ENCODE measurements around the gene PDZD2. TPM values are rescaled to one million over a fixed set of nuclear protein-coding genes. Genes with fewer than 3 reads are reported as not detected.

Gene PDZD2
- polyA plus RNA-seq, 1 donor from 2014 or later, result 3.1 TPM

- Histone ChIP-seq H3K79me2 (replicated peaks; ENCODE audit: insufficient read depth, low read length) (no peaks in the 10 kb centered on the region), H3K36me3 (ENCODE audit: insufficient read depth, low read length) (no peaks in the 10 kb centered on the region), H3K4me3 (ENCODE audit: low read length) (no peak overlapping the region), H3K9ac (ENCODE audit: low read length) (no peak overlapping the region), H3K27ac (ENCODE audit: low read length) (no peak overlapping the region), H4K20me1 (ENCODE audit: insufficient read depth) (no peaks in the 10 kb centered on the region), H2AFZ (ENCODE audit: low read depth, low read length) (no peak overlapping the region), H3K9me3 (ENCODE audit: low read length) (no peaks in the 10 kb centered on the region), H3K27me3 (ENCODE audit: insufficient read depth, low read depth, low read length) (no peaks in the 10 kb centered on the region), H3K4me2 (ENCODE audit: low read length) (no peak overlapping the region), H3F3A (ENCODE audit: insufficient read depth, low read length, poor library complexity, severe bottlenecking) (no peaks in the 10 kb centered on the region), H3K9me2 (ENCODE audit: insufficient read depth, low read length) (no peaks in the 10 kb centered on the region)
- no peak for TF ChIP-seq MXI1 (conservative IDR thresholded peaks at IDR 0.05; ENCODE audit: poor library complexity, severe bottlenecking)
- no peak for TF ChIP-seq SMC3 (conservative IDR thresholded peaks at IDR 0.05; ENCODE audit: poor library complexity)
- TF ChIP-seq CTCF (IDR thresholded peaks at IDR 0.05; ENCODE audit: poor library complexity, severe bottlenecking), result no peak
- TF ChIP-seq, protein P1, sequence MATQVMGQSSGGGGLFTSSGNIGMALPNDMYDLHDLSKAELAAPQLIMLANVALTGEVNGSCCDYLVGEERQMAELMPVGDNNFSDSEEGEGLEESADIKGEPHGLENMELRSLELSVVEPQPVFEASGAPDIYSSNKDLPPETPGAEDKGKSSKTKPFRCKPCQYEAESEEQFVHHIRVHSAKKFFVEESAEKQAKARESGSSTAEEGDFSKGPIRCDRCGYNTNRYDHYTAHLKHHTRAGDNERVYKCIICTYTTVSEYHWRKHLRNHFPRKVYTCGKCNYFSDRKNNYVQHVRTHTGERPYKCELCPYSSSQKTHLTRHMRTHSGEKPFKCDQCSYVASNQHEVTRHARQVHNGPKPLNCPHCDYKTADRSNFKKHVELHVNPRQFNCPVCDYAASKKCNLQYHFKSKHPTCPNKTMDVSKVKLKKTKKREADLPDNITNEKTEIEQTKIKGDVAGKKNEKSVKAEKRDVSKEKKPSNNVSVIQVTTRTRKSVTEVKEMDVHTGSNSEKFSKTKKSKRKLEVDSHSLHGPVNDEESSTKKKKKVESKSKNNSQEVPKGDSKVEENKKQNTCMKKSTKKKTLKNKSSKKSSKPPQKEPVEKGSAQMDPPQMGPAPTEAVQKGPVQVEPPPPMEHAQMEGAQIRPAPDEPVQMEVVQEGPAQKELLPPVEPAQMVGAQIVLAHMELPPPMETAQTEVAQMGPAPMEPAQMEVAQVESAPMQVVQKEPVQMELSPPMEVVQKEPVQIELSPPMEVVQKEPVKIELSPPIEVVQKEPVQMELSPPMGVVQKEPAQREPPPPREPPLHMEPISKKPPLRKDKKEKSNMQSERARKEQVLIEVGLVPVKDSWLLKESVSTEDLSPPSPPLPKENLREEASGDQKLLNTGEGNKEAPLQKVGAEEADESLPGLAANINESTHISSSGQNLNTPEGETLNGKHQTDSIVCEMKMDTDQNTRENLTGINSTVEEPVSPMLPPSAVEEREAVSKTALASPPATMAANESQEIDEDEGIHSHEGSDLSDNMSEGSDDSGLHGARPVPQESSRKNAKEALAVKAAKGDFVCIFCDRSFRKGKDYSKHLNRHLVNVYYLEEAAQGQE (IDR thresholded peaks at IDR 0.05; ENCODE audit: borderline replicate concordance), result no peak
- no peak for TF ChIP-seq POLR2AphosphoS5 (IDR thresholded peaks at IDR 0.05)
- no peak for TF ChIP-seq EP300 (conservative IDR thresholded peaks at IDR 0.05; ENCODE audit: poor library complexity, severe bottlenecking)
- TF ChIP-seq EZH2 (IDR thresholded peaks at IDR 0.05; ENCODE audit: borderline replicate concordance, insufficient read depth, low read length, poor library complexity, severe bottlenecking), result no peak
- no peak for TF ChIP-seq RAD21 (conservative IDR thresholded peaks at IDR 0.05)
- TF ChIP-seq TAF1 (IDR thresholded peaks at IDR 0.05; ENCODE audit: low read depth), result no peak
Observed at GRCh38 chr5:32044434-32044833, 405.5 kb downstream of the PDZD2 start.

DNA sequence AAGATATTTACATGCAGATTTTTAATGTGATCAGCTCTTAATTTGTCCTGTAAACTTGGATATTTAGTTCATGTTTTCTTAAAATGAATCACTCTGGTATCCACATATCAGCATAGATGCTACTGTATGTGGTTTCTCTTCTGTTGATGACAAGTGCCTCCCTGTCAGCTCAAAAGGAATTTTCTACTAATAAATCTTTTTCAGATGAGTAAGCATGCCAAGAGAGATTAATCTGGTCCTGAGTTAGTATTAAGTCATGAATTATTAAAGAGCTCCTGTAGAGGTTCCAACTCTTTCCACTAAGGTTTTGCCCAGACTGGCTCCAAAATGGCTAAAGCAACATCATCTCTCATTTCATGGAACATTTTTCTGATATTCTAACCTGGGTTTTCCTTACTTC lies 406.0 kb downstream of the PDZD2 start:
- H3F3A ChIP-seq (ENCODE audit: insufficient read depth, low read length, poor library complexity, severe bottlenecking), result no peaks in the 10 kb centered on the region
- H3K4me2 ChIP-seq (ENCODE audit: low read length), result no peak overlapping the region
- no peaks in the 10 kb centered on the region for H4K20me1 ChIP-seq (ENCODE audit: insufficient read depth)
- no peak overlapping the region for H3K9ac ChIP-seq (ENCODE audit: low read length)
- no peak overlapping the region for H2AFZ ChIP-seq (ENCODE audit: low read depth, low read length)
- H3K9me2 ChIP-seq (ENCODE audit: insufficient read depth, low read length), result no peaks in the 10 kb centered on the region
- TF ChIP-seq EP300 (conservative IDR thresholded peaks at IDR 0.05; ENCODE audit: poor library complexity, severe bottlenecking) (no peak), POLR2AphosphoS5 (IDR thresholded peaks at IDR 0.05) (no peak), TAF1 (IDR thresholded peaks at IDR 0.05; ENCODE audit: low read depth) (no peak), RAD21 (conservative IDR thresholded peaks at IDR 0.05) (no peak), EZH2 (IDR thresholded peaks at IDR 0.05; ENCODE audit: borderline replicate concordance, insufficient read depth, low read length, poor library complexity, severe bottlenecking) (no peak), CTCF (IDR thresholded peaks at IDR 0.05; ENCODE audit: poor library complexity, severe bottlenecking) (no peak), SMC3 (conservative IDR thresholded peaks at IDR 0.05; ENCODE audit: poor library complexity) (no peak), MXI1 (conservative IDR thresholded peaks at IDR 0.05; ENCODE audit: poor library complexity, severe bottlenecking) (no peak)
- TF ChIP-seq, protein P1 (IDR thresholded peaks at IDR 0.05; ENCODE audit: borderline replicate concordance), result no peak
- H3K9me3 ChIP-seq (ENCODE audit: low read length), result no peaks in the 10 kb centered on the region
- no peak overlapping the region for H3K27ac ChIP-seq (ENCODE audit: low read length)
- no peaks in the 10 kb centered on the region for H3K36me3 ChIP-seq (ENCODE audit: insufficient read depth, low read length)
- no peaks in the 10 kb centered on the region for H3K79me2 ChIP-seq (replicated peaks; ENCODE audit: insufficient read depth, low read length)
- no peak overlapping the region for H3K4me3 ChIP-seq (ENCODE audit: low read length)
- no peaks in the 10 kb centered on the region for H3K27me3 ChIP-seq (ENCODE audit: insufficient read depth, low read depth, low read length)
